Measurements from ENCODE around the gene ITPRID1.

Gene ITPRID1

DNA sequence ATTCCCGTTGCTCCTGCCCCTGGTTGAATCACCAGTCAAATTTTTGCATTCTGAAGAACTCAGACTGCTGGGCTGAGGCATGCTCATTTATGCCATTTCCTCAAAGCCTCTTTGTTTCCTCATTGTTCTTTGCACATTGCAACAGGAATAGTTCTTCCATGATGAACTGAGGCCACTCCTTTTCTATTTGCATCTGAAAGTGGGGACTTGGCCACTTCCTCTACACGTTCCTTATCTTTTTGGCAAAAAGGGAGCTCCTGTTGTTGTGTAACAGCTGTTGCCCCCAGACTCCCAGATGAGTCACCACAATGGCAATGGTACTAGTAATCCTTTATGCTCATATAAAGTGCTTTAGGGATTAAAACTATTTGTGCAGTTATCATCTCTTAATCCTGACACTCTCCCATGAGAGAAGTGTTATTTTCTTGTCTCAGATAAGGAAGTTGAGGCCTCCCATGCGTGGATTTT lies 20.1 kb upstream of the ITPRID1 start:
- TF ChIP-seq FOXM1 (IDR thresholded peaks at IDR 0.05; ENCODE audit: borderline replicate concordance, low read depth) (no peak), REST (IDR thresholded peaks at IDR 0.05; ENCODE audit: low read depth) (no peak), ZBTB7A (IDR thresholded peaks at IDR 0.05; ENCODE audit: low read depth) (no peak), TEAD4 (IDR thresholded peaks at IDR 0.05) (no peak), EGR1 (IDR thresholded peaks at IDR 0.05) (no peak), NFIC (IDR thresholded peaks at IDR 0.05) (no peak), EP300 (IDR thresholded peaks at IDR 0.05; ENCODE audit: borderline replicate concordance) (no peak), YY1 (IDR thresholded peaks at IDR 0.05; ENCODE audit: low read depth) (no peak), USF1 (IDR thresholded peaks at IDR 0.05) (no peak), CREB1 (IDR thresholded peaks at IDR 0.05; ENCODE audit: low read depth) (no peak), MAX (IDR thresholded peaks at IDR 0.05) (no peak), TAF1 (IDR thresholded peaks at IDR 0.05; ENCODE audit: low read depth) (no peak), TCF12 (IDR thresholded peaks at IDR 0.05; ENCODE audit: low read depth) (no peak), RAD21 (IDR thresholded peaks at IDR 0.05; ENCODE audit: low read depth) (no peak), CEBPB (IDR thresholded peaks at IDR 0.05) (no peak)

GRCh38 chr7:31494421-31494820 lies 19.5 kb upstream of the ITPRID1 start:
- no peak for TF ChIP-seq TAF1 (IDR thresholded peaks at IDR 0.05; ENCODE audit: low read depth)
- TF ChIP-seq EP300 (IDR thresholded peaks at IDR 0.05; ENCODE audit: borderline replicate concordance) = no peak
- no peak for TF ChIP-seq YY1 (IDR thresholded peaks at IDR 0.05; ENCODE audit: low read depth)
- no peak for TF ChIP-seq MAX (IDR thresholded peaks at IDR 0.05)

GRCh38 chr7:31495653-31496052 lies 18.2 kb upstream of the ITPRID1 start:
- TF ChIP-seq NFIC (IDR thresholded peaks at IDR 0.05) (no peak), MAX (IDR thresholded peaks at IDR 0.05) (no peak), EGR1 (IDR thresholded peaks at IDR 0.05) (no peak), FOXM1 (IDR thresholded peaks at IDR 0.05; ENCODE audit: borderline replicate concordance, low read depth) (no peak), CEBPB (IDR thresholded peaks at IDR 0.05) (no peak), CREB1 (IDR thresholded peaks at IDR 0.05; ENCODE audit: low read depth) (no peak)

DNA sequence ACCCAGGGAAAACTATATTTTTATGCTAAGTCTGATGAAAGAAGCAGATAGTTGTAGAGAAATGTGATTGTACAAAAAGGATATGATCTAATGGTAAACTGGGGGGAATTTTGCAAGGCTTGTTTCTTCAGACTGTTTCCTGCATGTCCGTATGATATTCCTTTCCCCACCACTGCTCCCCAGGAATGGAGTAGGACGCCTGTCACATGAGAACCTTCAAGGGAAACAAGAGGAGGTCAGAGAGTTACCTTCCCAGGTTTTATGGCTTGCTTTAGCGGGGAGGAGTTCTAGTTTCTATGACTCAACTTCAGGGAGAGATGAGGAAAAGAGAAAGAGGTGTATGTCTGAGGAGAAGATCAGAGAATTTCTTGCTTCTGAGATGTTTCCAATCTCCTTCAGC lies 16.4 kb upstream of the ITPRID1 start:
- TF ChIP-seq ZBTB7A (IDR thresholded peaks at IDR 0.05; ENCODE audit: low read depth) = no peak
- no peak for TF ChIP-seq RAD21 (IDR thresholded peaks at IDR 0.05; ENCODE audit: low read depth)
- no peak for TF ChIP-seq YY1 (IDR thresholded peaks at IDR 0.05; ENCODE audit: low read depth)
- no peak for TF ChIP-seq TEAD4 (IDR thresholded peaks at IDR 0.05)
- TF ChIP-seq TAF1 (IDR thresholded peaks at IDR 0.05; ENCODE audit: low read depth) = no peak
- TF ChIP-seq EGR1 (IDR thresholded peaks at IDR 0.05) = no peak
- no peak for TF ChIP-seq FOXM1 (IDR thresholded peaks at IDR 0.05; ENCODE audit: borderline replicate concordance, low read depth)
- TF ChIP-seq USF1 (IDR thresholded peaks at IDR 0.05) = no peak
- no peak for TF ChIP-seq CREB1 (IDR thresholded peaks at IDR 0.05; ENCODE audit: low read depth)
- no peak for TF ChIP-seq EP300 (IDR thresholded peaks at IDR 0.05; ENCODE audit: borderline replicate concordance)
- no peak for TF ChIP-seq MAX (IDR thresholded peaks at IDR 0.05)
- no peak for TF ChIP-seq TCF12 (IDR thresholded peaks at IDR 0.05; ENCODE audit: low read depth)
- no peak for TF ChIP-seq NFIC (IDR thresholded peaks at IDR 0.05)
- TF ChIP-seq REST (IDR thresholded peaks at IDR 0.05; ENCODE audit: low read depth) = no peak
- no peak for TF ChIP-seq CEBPB (IDR thresholded peaks at IDR 0.05)

DNA sequence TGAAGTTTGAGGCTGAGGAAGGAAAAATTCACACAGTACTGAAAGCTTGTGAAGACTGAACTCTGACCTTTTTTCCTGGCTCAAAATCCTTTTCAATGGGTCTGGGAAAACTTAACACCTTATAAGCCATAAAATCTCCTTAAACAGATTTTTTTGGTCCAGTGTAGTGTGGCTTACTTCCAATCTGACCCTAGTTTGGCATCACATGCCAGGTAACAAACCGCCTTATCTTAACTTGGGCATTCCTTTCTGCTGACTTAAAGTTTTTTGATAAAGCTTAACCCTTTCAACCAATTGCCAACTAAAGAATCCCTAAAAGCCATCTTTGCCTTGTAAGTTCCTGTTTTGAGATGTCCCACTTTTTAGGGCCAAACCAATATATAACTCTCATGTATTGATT lies 13.2 kb upstream of the ITPRID1 start:
- no peak for TF ChIP-seq EGR1 (IDR thresholded peaks at IDR 0.05)
- no peak for TF ChIP-seq MAX (IDR thresholded peaks at IDR 0.05)

DNA sequence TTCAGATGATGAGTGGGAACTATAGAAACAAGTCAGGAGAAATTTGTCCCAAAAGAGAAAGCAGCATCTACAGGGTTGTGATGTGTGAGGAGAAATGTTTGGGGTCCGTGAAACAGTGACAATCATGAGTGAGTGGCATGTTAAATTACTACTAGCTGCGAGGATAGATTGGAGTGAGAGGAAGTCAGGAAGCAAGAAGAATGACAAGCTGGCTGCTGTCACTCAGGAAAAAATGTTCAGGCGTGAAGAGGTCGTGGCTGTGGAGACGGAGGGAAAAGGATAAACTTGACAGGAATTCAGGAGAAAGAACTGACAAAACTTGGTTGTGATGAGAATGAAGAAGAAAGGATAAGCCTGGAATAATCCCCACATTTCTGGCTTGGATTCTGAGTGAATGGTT lies 5.1 kb upstream of the ITPRID1 start:
- no peak for TF ChIP-seq ZBTB7A (IDR thresholded peaks at IDR 0.05; ENCODE audit: low read depth)
- TF ChIP-seq MAX (IDR thresholded peaks at IDR 0.05) = no peak
- no peak for TF ChIP-seq YY1 (IDR thresholded peaks at IDR 0.05; ENCODE audit: low read depth)
- no peak for TF ChIP-seq NFIC (IDR thresholded peaks at IDR 0.05)
- TF ChIP-seq USF1 (IDR thresholded peaks at IDR 0.05) = no peak
- no peak for TF ChIP-seq TAF1 (IDR thresholded peaks at IDR 0.05; ENCODE audit: low read depth)
- no peak for TF ChIP-seq EGR1 (IDR thresholded peaks at IDR 0.05)
- TF ChIP-seq RAD21 (IDR thresholded peaks at IDR 0.05; ENCODE audit: low read depth) = no peak
- TF ChIP-seq TEAD4 (IDR thresholded peaks at IDR 0.05) = no peak
- no peak for TF ChIP-seq REST (IDR thresholded peaks at IDR 0.05; ENCODE audit: low read depth)
- no peak for TF ChIP-seq TCF12 (IDR thresholded peaks at IDR 0.05; ENCODE audit: low read depth)
- TF ChIP-seq EP300 (IDR thresholded peaks at IDR 0.05; ENCODE audit: borderline replicate concordance) = no peak
- no peak for TF ChIP-seq CREB1 (IDR thresholded peaks at IDR 0.05; ENCODE audit: low read depth)
- no peak for TF ChIP-seq CEBPB (IDR thresholded peaks at IDR 0.05)
- no peak for TF ChIP-seq FOXM1 (IDR thresholded peaks at IDR 0.05; ENCODE audit: borderline replicate concordance, low read depth)
